Adrenal gland (tissue), 12 donors: ENCODE data around the gene TINCR. TPM values are rescaled to one million over a fixed set of nuclear protein-coding genes. Genes with fewer than 3 reads are reported as not detected.

Source experiments
- DNase-seq, 7 donors: peaks; one replicate each; pipeline ENCODE4 v3.0.0-alpha.2; 2019 to 2020
- H3K27ac ChIP-seq, 5 donors: fragments of 200-600 bp; sonication (generic) in 4 of 5; 1 replicate in 3 of 5; 2 replicates in 2 of 5; pipeline versions ENCODE4 v1.5.1 to v1.8.0; 2016 to 2020; ENCODE audit warnings: mild to moderate bottlenecking in 1 of 5
- H3K27me3 ChIP-seq: fragments of 200-600 bp; 2 replicates; pipeline ENCODE4 v1.8.0; 2021
- H3K36me3 ChIP-seq, 2 donors: fragments of 200-600 bp; replicated peaks in 1 of 2; 1 replicate in 1 of 2; 2 replicates in 1 of 2; pipeline versions ENCODE4 v1.5.1 to v1.8.0; 2018 to 2022
- H3K4me1 ChIP-seq, 2 donors: fragments of 200-600 bp; replicated peaks in 1 of 2; 1 replicate in 1 of 2; 2 replicates in 1 of 2; pipeline versions ENCODE4 v1.5.1 to v1.8.0; 2018 to 2021
- H3K4me3 ChIP-seq, 4 donors: fragments of 200-600 bp; sonication (generic) in 3 of 4; one replicate each; pipeline ENCODE4 v1.5.1; 2016 to 2018
- H3K9me3 ChIP-seq, 3 donors: fragments of 200-600 bp; sonication (generic) in 1 of 3; replicated peaks in 1 of 3; 1 replicate in 2 of 3; 2 replicates in 1 of 3; pipeline versions ENCODE4 v1.5.1 to v1.8.0; 2016 to 2021
- CTCF ChIP-seq, 6 experiments: fragments of 450-650 bp in 4 of 6; fragments of 200-600 bp in 2 of 6; sonication (generic) in 1 of 6; IDR thresholded peaks; 1 replicate in 5 of 6; 2 replicates in 1 of 6; pipeline versions ENCODE4 v1.5.1 to v1.8.0; 2016 to 2021; ENCODE audit warnings: antibody characterized with exemption in 6 of 6, mild to moderate bottlenecking in 2 of 6, moderate library complexity in 1 of 6
- POLR2A ChIP-seq, 2 donors: fragments of 450-650 bp; IDR thresholded peaks; one replicate each; pipeline ENCODE4 v1.6.1; 2017; ENCODE audit warnings: antibody characterized with exemption in 2 of 2, mild to moderate bottlenecking in 2 of 2, moderate library complexity in 1 of 2
- WGBS, 4 donors: extraction: QIAGEN DNeasy Blood & Tissue Kit in 2 of 4; methylation state at CpG; one replicate each; pipeline versions ENCODE4 v1.1.5 to v1.1.7; 2013 to 2017; 5-methylcytosine and 5-hydroxymethylcytosine counted together
- intact Hi-C, 2 donors: fragments of 100-400 bp; cut with DNase I; formaldehyde crosslinking; loops; one replicate each; pipeline versions ENCODE4 v1.14.1 to v1.15.0; 2022 to 2023
- polyA plus RNA-seq, 3 donors: library from polyadenylated mRNA; stranded (reverse); fragments of 200-250 nt in 2 of 3; fragments of 350-450 nt in 1 of 3; fragmentation: Illumina TruSeq in 1 of 3; extraction: RNeasy Lipid Tissue Mini Kit (QIAGEN cat#74804) in 1 of 3; gene quantifications; one replicate each; pipeline ENCODE4 v1.2.3, GENCODE V29; 2013 to 2014
- total RNA-seq, 9 donors: library from RNA; depleted of rRNA in 4 of 9; stranded (reverse); fragments of >200 nt in 4 of 9; fragments of 120-200 nt in 1 of 9; fragmentation: NEBNext Ultra II Directional in 1 of 9; extraction: Animal tissue kit (Norgen Biotek cat#: 25700) in 1 of 9; gene quantifications; one replicate each; pipeline versions ENCODE4 v1.1.0 to v1.2.4, GENCODE V29; 2013 to 2023
- donor health status: healthy with polysubstance abuse.
- donor health status: Bipolar disorder and iron deficiency.
- donor health status: DM: yes; HTN: yes; CAD: no.
- donor health status: DM: no; HTN: no; CAD: no.
- donor health status: DM: no; HTN: no; CAD: no.
- donor health status: DM: yes; HTN: yes; CAD: no.

Gene TINCR
- total and polyA plus RNA-seq, 12 donors = 0.22 to 3.0 (median 0.77) TPM; not detected in 3

- DNase-seq = no peak
- H3K9me3 ChIP-seq = no peaks in the 10 kb centered on the region
- no peak overlapping the region for H3K27ac ChIP-seq
- H3K27me3 ChIP-seq = peaks cover 15% of the 10 kb centered on the region
- H3K36me3 ChIP-seq = no peaks in the 10 kb centered on the region
- WGBS, 4 donors = 93 to 98% (median 96%) methylated on average over 3 of the region's 3 CpGs
- H3K4me1 ChIP-seq = no peaks in the 10 kb centered on the region
- no peak overlapping the region for H3K4me3 ChIP-seq
- intact Hi-C loops = loop anchor here in 1 of 2 donors (10.0 kb wide), 1 partner anchor 197 kb away; no protein-coding TSS in a partner anchor
- TF ChIP-seq CTCF (IDR thresholded peaks at IDR 0.05) (no peak), POLR2A (IDR thresholded peaks at IDR 0.05) (no peak)
Observed at GRCh38 chr19:5571777-5572176, 4.0 kb upstream of the TINCR start.

- Histone ChIP-seq H3K36me3 (no peaks in the 10 kb centered on the region), H3K27me3 (peaks cover 18% of the 10 kb centered on the region), H3K27ac (no peak overlapping the region), H3K9me3 (no peaks in the 10 kb centered on the region), H3K4me1 (no peaks in the 10 kb centered on the region), H3K4me3 (no peak overlapping the region)
- intact Hi-C loops = loop anchor here in 1 of 2 donors (10.0 kb wide), 1 partner anchor 223 kb away; the partner anchor contains the start of gene PTPRS
- 13 to 83% (median 36%) methylated on average over 1 to 40 of the region's 40 CpGs for WGBS, 4 donors
- DNase-seq = no peak
- TF ChIP-seq POLR2A (IDR thresholded peaks at IDR 0.05) = no peak
- no peak for TF ChIP-seq CTCF (IDR thresholded peaks at IDR 0.05)
Observed at GRCh38 chr19:5567970-5568407, 236 bp upstream of the TINCR start.

- Histone ChIP-seq H3K27me3 (peaks cover 18% of the 10 kb centered on the region), H3K9me3 (peaks cover 0 to 6% (median 0%) of the 10 kb centered on the region in 3 donors), H3K4me1 (no peaks in the 10 kb centered on the region), H3K27ac (no peak overlapping the region), H3K4me3 (no peak overlapping the region), H3K36me3 (no peaks in the 10 kb centered on the region)
- TF ChIP-seq CTCF (IDR thresholded peaks at IDR 0.05) (no peak), POLR2A (IDR thresholded peaks at IDR 0.05) (no peak)
- DNase-seq = no peak
- WGBS, 4 donors = 64 to 81% (median 74%) methylated on average over 7 of the region's 7 CpGs
- intact Hi-C loops = loop anchor here in 1 of 2 donors (10.0 kb wide), 1 partner anchor 220 kb away; the partner anchor contains the start of gene PTPRS
Observed at GRCh38 chr19:5564930-5565329, 2.8 kb downstream of the TINCR start.

- WGBS, 4 donors = 42 to 51% (median 48%) methylated on average over 7 to 14 of the region's 14 CpGs
- Histone ChIP-seq H3K4me1 (no peaks in the 10 kb centered on the region), H3K27ac (no peak overlapping the region), H3K36me3 (no peaks in the 10 kb centered on the region), H3K4me3 (no peak overlapping the region), H3K9me3 (peaks cover 0 to 6% (median 0%) of the 10 kb centered on the region in 3 donors), H3K27me3 (peaks cover 15% of the 10 kb centered on the region)
- intact Hi-C loops = loop anchor here in 1 of 2 donors (10.0 kb wide), 1 partner anchor 219 kb away; the partner anchor contains the start of gene PTPRS
- TF ChIP-seq CTCF (IDR thresholded peaks at IDR 0.05) = no peak
- TF ChIP-seq POLR2A (IDR thresholded peaks at IDR 0.05) = no peak
- peak in 1 of 7 donors; percentile 78 for DNase-seq
Observed at GRCh38 chr19:5563935-5564612, 3.7 kb downstream of the TINCR start.
